Coronary artery (tissue), 2 donors: ENCODE data around the gene MAPK1.
"Not testable (repeated sequence)": the region's sequence is repeated elsewhere in the genome, so short reads cannot be mapped to it uniquely, and the experiment has no call there.

ENCODE experiments used
- DNase-seq: peaks from one replicate; pipeline ENCODE4 v3.0.0-alpha.2; 2017; ENCODE audit warnings: low spot score
- H3K27ac ChIP-seq, 2 donors: fragments of 200-600 bp; sonication (generic); one replicate each; pipeline ENCODE4 v1.5.1; 2016 to 2019
- H3K4me3 ChIP-seq: fragments of 200-600 bp; sonication (generic); 2 replicates; pipeline ENCODE4 v1.5.1; 2016; ENCODE audit warnings: mild to moderate bottlenecking, moderate library complexity
- TF ChIP-seq, protein P1 (sequence below): fragments of 200-600 bp; sonication (generic); IDR thresholded peaks from one replicate; pipeline ENCODE4 v1.5.1; 2019; ENCODE audit warnings: antibody characterized with exemption

The MAPK1 gene

DNA sequence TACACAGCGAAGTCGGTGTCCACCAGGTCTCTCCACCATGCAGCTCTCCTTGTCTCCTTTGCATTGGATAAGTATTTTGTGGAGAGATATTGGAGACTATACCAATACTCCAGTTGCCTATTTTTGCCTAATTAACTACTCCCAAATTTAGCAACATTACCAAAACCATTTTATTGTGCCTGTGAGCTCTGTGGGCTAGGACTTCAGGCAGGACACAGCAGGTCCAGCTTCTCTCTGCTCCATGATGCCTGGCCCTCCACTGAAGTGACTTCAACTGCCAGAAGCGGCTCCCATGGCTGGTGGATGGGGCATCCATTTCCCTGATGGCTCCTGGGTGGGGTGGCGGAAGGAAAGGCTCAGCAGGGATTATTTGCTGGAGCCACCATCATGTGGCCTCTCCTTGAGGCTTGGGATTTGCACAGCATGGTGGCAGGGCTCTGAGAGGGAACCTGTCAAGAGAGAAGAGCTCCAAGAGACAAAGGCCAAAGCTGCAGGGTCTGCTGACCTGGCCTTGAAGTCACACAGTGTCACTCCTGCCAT, 36.9 kb upstream of the MAPK1 start:
- Histone ChIP-seq H3K4me3 (no peak overlapping the region), H3K27ac (no peak overlapping the region)
- TF ChIP-seq, protein P1, sequence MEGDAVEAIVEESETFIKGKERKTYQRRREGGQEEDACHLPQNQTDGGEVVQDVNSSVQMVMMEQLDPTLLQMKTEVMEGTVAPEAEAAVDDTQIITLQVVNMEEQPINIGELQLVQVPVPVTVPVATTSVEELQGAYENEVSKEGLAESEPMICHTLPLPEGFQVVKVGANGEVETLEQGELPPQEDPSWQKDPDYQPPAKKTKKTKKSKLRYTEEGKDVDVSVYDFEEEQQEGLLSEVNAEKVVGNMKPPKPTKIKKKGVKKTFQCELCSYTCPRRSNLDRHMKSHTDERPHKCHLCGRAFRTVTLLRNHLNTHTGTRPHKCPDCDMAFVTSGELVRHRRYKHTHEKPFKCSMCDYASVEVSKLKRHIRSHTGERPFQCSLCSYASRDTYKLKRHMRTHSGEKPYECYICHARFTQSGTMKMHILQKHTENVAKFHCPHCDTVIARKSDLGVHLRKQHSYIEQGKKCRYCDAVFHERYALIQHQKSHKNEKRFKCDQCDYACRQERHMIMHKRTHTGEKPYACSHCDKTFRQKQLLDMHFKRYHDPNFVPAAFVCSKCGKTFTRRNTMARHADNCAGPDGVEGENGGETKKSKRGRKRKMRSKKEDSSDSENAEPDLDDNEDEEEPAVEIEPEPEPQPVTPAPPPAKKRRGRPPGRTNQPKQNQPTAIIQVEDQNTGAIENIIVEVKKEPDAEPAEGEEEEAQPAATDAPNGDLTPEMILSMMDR, result no peak
- DNase-seq, result no peak

DNA sequence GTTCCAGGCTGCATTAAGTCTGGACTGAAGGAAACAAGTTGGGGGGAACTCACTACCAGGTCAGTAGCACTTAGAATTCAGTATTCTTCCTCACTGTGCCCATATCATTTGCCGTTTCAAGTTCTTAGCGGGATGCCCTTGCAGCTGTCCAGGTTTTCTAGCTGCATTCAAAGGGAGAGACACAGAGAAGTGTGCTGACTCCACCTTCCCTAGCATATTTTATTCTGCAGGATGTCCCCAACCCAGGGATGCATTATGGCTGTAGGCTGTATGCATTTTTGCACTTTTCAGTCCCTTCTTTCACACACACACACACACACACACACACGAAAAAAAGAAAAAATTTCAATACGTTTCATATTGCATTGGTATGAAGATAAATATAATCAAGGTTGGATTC, 35.8 kb upstream of the MAPK1 start:
- no peak for DNase-seq
- no peak overlapping the region for H3K27ac ChIP-seq
- TF ChIP-seq, protein P1, result no peak
- H3K4me3 ChIP-seq, result no peak overlapping the region

DNA sequence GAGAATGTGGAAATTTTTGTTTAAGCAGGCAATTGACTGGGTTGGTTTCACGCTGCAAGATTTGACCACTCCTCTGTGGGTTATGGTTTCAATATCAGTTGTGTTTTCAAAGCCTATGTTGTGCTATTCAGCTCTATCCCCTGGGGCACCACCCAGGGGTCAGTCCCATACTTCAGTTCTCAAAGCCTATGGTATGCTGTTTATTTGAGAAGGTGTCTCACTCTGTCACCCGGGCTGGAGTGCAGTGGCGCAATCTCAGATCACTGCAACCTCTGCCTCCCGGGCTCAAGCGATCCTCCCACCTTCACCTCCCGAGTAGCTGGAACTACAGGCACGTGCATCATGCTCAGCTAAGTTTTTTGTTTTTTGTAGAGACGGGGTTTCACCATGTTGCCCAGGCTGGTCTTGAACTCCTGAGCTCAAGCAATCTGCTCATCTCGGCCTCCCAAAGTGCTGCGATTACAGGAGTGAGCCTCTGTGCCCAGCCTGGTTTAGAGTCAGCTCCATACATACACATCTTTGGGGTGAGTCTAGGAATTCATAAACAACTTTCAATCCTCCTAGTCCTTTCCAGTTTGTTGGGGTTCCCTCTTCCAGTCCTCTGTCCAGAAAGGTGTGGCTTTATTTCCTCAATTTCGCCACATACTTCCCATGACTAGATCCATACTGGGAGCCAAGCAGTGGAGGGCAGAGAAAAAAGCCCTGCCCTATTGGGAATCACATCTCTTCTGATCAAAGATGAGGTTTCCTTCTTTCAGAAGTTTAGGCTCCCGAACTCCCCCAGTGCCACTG, 35.0 kb upstream of the MAPK1 start:
- Histone ChIP-seq H3K27ac (no peak overlapping the region), H3K4me3 (no peak overlapping the region)
- TF ChIP-seq, protein P1, result no peak
- no peak for DNase-seq

DNA sequence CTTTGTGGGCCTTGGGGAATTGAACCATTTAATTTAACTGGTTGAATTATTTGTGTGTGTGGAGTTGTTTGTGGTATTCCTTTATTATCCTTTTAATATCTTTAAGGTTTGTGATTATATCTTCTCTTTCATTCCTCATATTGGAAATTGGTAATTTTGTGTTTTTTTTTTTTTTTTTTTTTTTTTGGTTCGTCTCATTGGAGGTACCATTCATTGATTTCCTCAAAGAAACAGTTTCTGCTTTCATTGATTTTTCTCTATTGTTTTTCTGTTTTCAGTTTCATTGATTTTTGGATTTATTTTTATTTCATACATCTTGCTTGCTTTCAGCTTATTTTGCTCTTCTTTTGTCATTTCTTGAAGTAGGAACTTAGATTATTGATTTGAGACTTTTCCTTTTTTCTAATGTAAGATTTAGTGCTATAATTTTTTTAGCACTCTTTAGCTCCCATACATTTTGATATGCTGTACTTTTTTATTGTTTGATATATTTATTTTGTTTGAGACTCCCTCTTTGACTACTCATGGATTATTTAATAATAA, 31.0 kb upstream of the MAPK1 start:
- Histone ChIP-seq H3K27ac (no peak overlapping the region), H3K4me3 (no peak overlapping the region)
- TF ChIP-seq, protein P1, result no peak
- no peak for DNase-seq

DNA sequence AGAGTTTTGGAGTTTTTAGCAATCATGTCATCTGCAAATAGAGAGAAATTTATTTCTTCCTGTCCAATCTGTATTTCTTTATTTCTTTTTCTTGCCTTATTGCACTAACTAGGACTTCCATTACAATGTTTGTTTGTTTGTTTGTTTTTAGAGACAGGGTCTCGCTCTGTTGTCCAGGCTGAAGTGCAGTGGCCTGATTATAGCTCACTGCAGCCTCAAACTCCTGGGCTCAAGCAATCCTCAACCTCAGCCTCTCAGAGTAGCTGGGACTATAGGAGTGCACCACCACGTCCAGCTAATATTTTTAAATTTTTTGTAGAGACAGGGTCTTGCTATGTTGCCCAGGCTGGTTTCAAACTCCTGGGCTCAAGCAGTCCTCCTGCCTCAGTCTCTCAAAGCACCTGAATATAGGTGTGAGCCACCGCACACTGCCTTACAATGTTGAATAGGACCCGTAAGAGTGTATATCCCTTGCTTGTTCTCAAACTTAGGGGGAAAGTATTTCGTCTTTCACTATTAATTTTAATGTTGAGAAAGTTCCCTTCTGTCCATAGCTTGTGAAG, 29.6 kb upstream of the MAPK1 start:
- TF ChIP-seq, protein P1, result no peak
- no peak for DNase-seq
- Histone ChIP-seq H3K27ac (no peak overlapping the region), H3K4me3 (no peak overlapping the region)

DNA sequence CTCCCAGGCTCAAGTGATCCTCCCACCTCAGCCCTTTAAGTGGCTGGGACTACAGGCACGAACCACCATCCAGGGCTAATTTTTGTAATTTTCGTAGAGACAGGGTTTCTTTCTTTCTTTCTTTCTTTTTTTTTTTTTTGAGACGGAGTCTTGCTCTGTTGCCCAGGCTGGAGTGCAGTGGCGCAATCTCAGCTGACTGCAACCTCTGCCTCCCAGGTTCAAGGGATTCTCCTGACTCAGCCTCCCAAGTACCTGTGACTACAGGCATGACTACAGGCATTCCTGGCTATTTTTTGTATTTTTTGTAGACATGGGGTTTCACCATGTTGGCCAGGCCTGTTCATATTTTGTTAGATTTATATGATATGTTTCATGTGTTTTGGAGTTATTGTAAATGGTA, 28.8 kb upstream of the MAPK1 start:
- not testable (repeated sequence) for H3K4me3 ChIP-seq, DNase-seq, H3K27ac ChIP-seq

DNA sequence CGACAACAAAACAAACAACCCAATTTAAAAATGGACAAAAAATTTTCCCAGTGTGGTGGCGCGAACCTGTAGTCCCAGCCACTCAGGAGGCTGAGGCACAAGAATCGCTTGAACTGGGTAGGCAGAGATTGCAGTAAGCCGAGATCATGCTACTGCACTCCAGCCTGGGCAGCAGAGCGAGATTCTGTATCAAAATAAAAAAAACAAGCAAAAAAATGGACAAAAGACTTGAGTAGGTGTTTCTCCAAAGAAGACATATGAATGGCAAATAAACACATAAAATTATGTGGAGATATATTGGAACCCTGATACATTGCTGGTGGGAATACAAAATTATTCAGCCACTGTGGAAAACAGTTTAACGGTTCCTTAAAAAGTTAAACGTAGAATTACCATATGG, 27.4 kb upstream of the MAPK1 start:
- DNase-seq, result no peak
- Histone ChIP-seq H3K4me3 (no peak overlapping the region), H3K27ac (no peak overlapping the region)
- TF ChIP-seq, protein P1, result no peak
